Neural crest cell (in vitro differentiated cells): ENCODE measurements around the gene SLC38A9. TPM values are rescaled to one million over a fixed set of nuclear protein-coding genes. Genes with fewer than 3 reads are reported as not detected.

Source experiments
- DNase-seq: peaks from one replicate; pipeline ENCODE4 v3.0.0; 2021; ENCODE audit warnings: low read depth, mixed read lengths, low spot score
- H3K27ac Mint-ChIP-seq: one replicate; pipeline ENCODE4 v1.8.0; 2021; ENCODE audit warnings: mild to moderate bottlenecking, mixed read lengths; ENCODE audit not compliant: unreplicated experiment
- H3K27me3 Mint-ChIP-seq: 2 replicates; pipeline ENCODE4 v1.8.0; 2021; ENCODE audit warnings: low read depth, mild to moderate bottlenecking, mixed read lengths
- H3K36me3 Mint-ChIP-seq: 2 replicates; pipeline ENCODE4 v1.8.0; 2021; ENCODE audit warnings: low read depth, mild to moderate bottlenecking, mixed read lengths
- H3K4me1 Mint-ChIP-seq: 2 replicates; pipeline ENCODE4 v1.8.0; 2021; ENCODE audit warnings: mixed read lengths
- H3K4me3 Mint-ChIP-seq: one replicate; pipeline ENCODE4 v1.8.0; 2021; ENCODE audit warnings: mild to moderate bottlenecking, mixed read lengths
- H3K9me3 Mint-ChIP-seq: 2 replicates; pipeline ENCODE4 v1.8.0; 2021; ENCODE audit warnings: mixed read lengths
- total RNA-seq: library from RNA; stranded (reverse); gene quantifications from 2 replicates; pipeline ENCODE4 v1.2.1, GENCODE V29; 2021
- TF ChIP-seq, protein P1 (sequence below): fragments of 200-600 bp; sonication (generic); conservative IDR thresholded peaks from 2 replicates; pipeline ENCODE4 v1.5.0; 2021; ENCODE audit warnings: antibody characterized with exemption, mild to moderate bottlenecking

The SLC38A9 gene
- total RNA-seq, 1 donor from 2014 or later: 25.3 TPM

DNA sequence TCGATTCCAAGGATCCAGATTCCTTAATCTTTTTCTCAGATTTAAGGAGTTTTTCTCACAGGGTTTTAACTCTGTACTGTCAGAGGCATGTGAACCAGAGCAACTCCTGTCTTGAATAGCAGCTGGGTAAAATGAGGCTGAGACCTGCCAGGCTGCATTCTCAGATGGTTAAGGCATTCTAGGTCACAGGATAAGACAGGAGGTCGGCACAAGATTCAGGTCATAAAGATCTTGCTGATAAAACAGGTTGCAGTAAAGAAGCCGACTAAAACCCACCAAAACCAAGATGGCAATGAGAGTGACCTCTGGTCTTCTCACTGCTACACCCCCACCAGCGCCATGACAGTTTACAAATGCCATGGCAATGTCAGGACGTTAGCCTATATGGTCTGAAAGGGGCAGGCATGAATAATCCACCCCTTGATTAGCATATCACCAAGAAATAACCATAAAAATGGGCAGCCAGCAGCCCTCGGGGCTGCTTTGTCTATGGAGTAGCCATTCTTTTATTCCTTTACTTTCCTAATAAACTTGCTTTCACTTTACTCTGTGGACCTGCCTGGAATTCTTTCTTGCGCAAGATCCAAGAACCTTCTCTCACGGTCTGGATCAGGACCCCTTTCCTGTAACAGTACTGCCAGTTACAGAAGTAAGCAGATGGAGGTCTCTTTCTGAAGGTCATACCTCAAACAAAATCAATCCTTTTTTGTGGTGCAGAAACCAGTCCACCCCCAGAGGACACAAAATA, 87.1 kb downstream of the SLC38A9 start:
- peaks cover 3% of the 10 kb centered on the region for H3K36me3 Mint-ChIP-seq
- TF ChIP-seq, protein P1, sequence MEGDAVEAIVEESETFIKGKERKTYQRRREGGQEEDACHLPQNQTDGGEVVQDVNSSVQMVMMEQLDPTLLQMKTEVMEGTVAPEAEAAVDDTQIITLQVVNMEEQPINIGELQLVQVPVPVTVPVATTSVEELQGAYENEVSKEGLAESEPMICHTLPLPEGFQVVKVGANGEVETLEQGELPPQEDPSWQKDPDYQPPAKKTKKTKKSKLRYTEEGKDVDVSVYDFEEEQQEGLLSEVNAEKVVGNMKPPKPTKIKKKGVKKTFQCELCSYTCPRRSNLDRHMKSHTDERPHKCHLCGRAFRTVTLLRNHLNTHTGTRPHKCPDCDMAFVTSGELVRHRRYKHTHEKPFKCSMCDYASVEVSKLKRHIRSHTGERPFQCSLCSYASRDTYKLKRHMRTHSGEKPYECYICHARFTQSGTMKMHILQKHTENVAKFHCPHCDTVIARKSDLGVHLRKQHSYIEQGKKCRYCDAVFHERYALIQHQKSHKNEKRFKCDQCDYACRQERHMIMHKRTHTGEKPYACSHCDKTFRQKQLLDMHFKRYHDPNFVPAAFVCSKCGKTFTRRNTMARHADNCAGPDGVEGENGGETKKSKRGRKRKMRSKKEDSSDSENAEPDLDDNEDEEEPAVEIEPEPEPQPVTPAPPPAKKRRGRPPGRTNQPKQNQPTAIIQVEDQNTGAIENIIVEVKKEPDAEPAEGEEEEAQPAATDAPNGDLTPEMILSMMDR: no peak
- no peak overlapping the region for H3K4me3 Mint-ChIP-seq
- H3K27me3 Mint-ChIP-seq: no peaks in the 10 kb centered on the region
- H3K9me3 Mint-ChIP-seq: peaks cover 2% of the 10 kb centered on the region
- peaks cover 53% of the 10 kb centered on the region for H3K4me1 Mint-ChIP-seq
- H3K27ac Mint-ChIP-seq: peak overlapping the region; percentile 83
- no peak for DNase-seq

DNA sequence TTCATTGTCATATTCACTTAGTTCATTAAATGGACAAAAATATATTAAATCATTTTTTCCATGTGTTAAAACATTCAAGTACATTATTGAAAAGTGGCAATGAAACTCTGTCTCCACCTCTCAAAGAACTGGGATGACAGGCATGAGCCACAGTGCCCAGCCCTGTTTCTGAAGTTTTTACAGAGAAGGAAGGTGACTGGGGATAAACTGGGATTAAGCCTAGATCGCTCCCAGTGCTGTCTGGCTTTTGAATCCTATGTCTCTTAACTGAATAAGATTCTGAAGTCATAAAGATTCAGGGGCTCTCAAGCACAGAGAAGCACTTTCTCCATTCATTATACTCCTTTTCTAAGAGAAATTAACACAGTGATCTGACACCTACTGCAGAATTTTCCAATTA, 88.3 kb downstream of the SLC38A9 start:
- H3K36me3 Mint-ChIP-seq: no peaks in the 10 kb centered on the region
- no peak for DNase-seq
- H3K27ac Mint-ChIP-seq: no peak overlapping the region
- no peaks in the 10 kb centered on the region for H3K9me3 Mint-ChIP-seq
- H3K27me3 Mint-ChIP-seq: no peaks in the 10 kb centered on the region
- H3K4me1 Mint-ChIP-seq: peaks cover 53% of the 10 kb centered on the region
- TF ChIP-seq, protein P1: no peak
- H3K4me3 Mint-ChIP-seq: no peak overlapping the region

GRCh38 chr5:55622460-55622859, 89.7 kb downstream of the SLC38A9 start:
- Mint-ChIP-seq H3K27ac (no peak overlapping the region), H3K4me1 (peaks cover 53% of the 10 kb centered on the region), H3K9me3 (no peaks in the 10 kb centered on the region), H3K36me3 (no peaks in the 10 kb centered on the region), H3K27me3 (no peaks in the 10 kb centered on the region), H3K4me3 (no peak overlapping the region)
- DNase-seq: no peak
- TF ChIP-seq, protein P1: no peak

DNA sequence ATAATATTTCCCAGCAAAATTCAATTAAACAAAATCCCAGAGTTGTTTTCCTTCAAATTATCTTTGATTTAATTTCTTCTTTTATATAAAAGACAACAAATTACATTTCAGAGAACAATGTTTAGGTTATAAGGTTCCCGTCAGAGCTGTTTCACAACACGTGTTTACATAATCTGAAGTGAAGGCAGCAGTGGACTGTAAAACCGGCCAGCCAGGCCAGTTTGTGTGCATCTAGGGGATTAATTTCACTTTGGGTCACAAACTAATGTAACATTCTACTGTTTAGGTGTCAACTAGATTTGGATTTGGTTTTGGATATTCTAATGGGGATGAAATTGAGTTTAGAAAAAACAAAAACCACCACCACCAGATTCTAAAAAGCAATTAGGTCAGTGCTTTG, 90.9 kb downstream of the SLC38A9 start:
- H3K4me3 Mint-ChIP-seq: no peak overlapping the region
- H3K27ac Mint-ChIP-seq: no peak overlapping the region

DNA sequence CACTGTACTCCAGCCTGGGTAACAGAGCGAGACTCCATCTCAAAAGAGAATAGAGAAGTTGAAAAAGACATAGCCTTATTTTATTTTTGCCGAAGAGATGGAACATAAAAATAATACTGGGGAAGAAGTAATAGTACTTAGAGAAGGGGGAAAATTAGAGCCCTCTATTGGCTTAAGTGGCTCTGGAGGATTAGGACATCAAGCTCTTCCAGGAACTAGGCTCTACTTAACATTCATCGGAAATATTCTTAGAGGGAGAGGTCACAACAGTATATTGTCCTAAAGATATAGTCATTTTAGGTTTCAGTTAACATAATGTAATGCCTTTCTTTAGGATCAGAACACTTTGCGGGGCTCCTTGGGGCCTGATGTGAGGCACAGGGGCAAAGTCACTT, 91.4 kb downstream of the SLC38A9 start:
- H3K4me3 Mint-ChIP-seq: no peak overlapping the region
- no peak for DNase-seq
- no peak overlapping the region for H3K27ac Mint-ChIP-seq
- TF ChIP-seq, protein P1: no peak
- H3K4me1 Mint-ChIP-seq: peaks cover 47% of the 10 kb centered on the region
- no peaks in the 10 kb centered on the region for H3K27me3 Mint-ChIP-seq
- H3K9me3 Mint-ChIP-seq: no peaks in the 10 kb centered on the region
- H3K36me3 Mint-ChIP-seq: no peaks in the 10 kb centered on the region

More for the DNA sequence above, 90.9 kb downstream of the SLC38A9 start:
- no peak for DNase-seq
- H3K9me3 Mint-ChIP-seq: no peaks in the 10 kb centered on the region
- TF ChIP-seq, protein P1: no peak
- H3K4me1 Mint-ChIP-seq: peaks cover 47% of the 10 kb centered on the region
- no peaks in the 10 kb centered on the region for H3K27me3 Mint-ChIP-seq
- no peaks in the 10 kb centered on the region for H3K36me3 Mint-ChIP-seq
